NT2/D1 (cell line): ENCODE results near the gene HS3ST1.

Source experiments
- DNase-seq: peaks from one replicate; pipeline ENCODE4 v3.0.0-alpha.2; 2011; ENCODE audit warnings: low read depth, low spot score
- H3K27me3 ChIP-seq: 2 replicates; pipeline ENCODE4 v1.6.0; 2011; ENCODE audit warnings: mild to moderate bottlenecking; ENCODE audit not compliant: insufficient read length, insufficient read depth
- H3K36me3 ChIP-seq: 2 replicates; pipeline ENCODE4 v1.6.1; 2011; ENCODE audit warnings: mild to moderate bottlenecking, low read length, mixed read lengths; ENCODE audit not compliant: insufficient read depth, insufficient read length
- H3K4me1 ChIP-seq: 2 replicates; pipeline ENCODE4 v1.5.1; 2011; ENCODE audit not compliant: insufficient read depth, insufficient read length
- H3K4me3 ChIP-seq: 2 replicates; pipeline ENCODE4 v1.5.1; 2011; ENCODE audit warnings: low read depth; ENCODE audit not compliant: insufficient read length
- H3K9ac ChIP-seq: 2 replicates; pipeline ENCODE4 v1.6.0; 2011; ENCODE audit warnings: low read depth; ENCODE audit not compliant: insufficient read length
- H3K9me3 ChIP-seq: 2 replicates; pipeline ENCODE4 v1.5.1; 2011; ENCODE audit warnings: mild to moderate bottlenecking, low read length; ENCODE audit not compliant: insufficient read depth
- SUZ12 ChIP-seq: IDR thresholded peaks from 2 replicates; pipeline ENCODE4 v1.6.1; 2011; ENCODE audit not compliant: insufficient read length, insufficient read depth; ENCODE audit errors: extremely low read depth
- YY1 ChIP-seq: IDR thresholded peaks from 2 replicates; pipeline ENCODE4 v1.6.1; 2011; ENCODE audit not compliant: insufficient read length, insufficient read depth
- ZNF274 ChIP-seq: IDR thresholded peaks from 2 replicates; pipeline ENCODE4 v1.6.1; 2011; ENCODE audit warnings: mild to moderate bottlenecking, low read depth, low read length

Gene HS3ST1

GRCh38 chr4:11446155-11446811, 17.6 kb upstream of the HS3ST1 start:
- no peak for TF ChIP-seq YY1
- no peak for TF ChIP-seq SUZ12
- no peak for TF ChIP-seq ZNF274
- Histone ChIP-seq H3K4me3 (no peak overlapping the region), H3K9me3 (no peaks in the 10 kb centered on the region), H3K4me1 (no peaks in the 10 kb centered on the region), H3K36me3 (no peaks in the 10 kb centered on the region), H3K27me3 (no peaks in the 10 kb centered on the region), H3K9ac (no peak overlapping the region)
- DNase-seq, result no peak

- no peaks in the 10 kb centered on the region for H3K9me3 ChIP-seq
- no peaks in the 10 kb centered on the region for H3K4me1 ChIP-seq
- no peak overlapping the region for H3K9ac ChIP-seq
- no peak overlapping the region for H3K4me3 ChIP-seq
- H3K27me3 ChIP-seq, result no peaks in the 10 kb centered on the region
- no peaks in the 10 kb centered on the region for H3K36me3 ChIP-seq
- no peak for DNase-seq
- no peak for TF ChIP-seq SUZ12
Observed at GRCh38 chr4:11441194-11441556, 12.5 kb upstream of the HS3ST1 start.

GRCh38 chr4:11440481-11441193, 11.9 kb upstream of the HS3ST1 start:
- Histone ChIP-seq H3K27me3 (no peaks in the 10 kb centered on the region), H3K9me3 (no peaks in the 10 kb centered on the region), H3K9ac (no peak overlapping the region), H3K4me1 (no peaks in the 10 kb centered on the region), H3K4me3 (no peak overlapping the region), H3K36me3 (no peaks in the 10 kb centered on the region)
- DNase-seq, result no peak
- TF ChIP-seq YY1, result no peak
- no peak for TF ChIP-seq SUZ12
- no peak for TF ChIP-seq ZNF274

DNA sequence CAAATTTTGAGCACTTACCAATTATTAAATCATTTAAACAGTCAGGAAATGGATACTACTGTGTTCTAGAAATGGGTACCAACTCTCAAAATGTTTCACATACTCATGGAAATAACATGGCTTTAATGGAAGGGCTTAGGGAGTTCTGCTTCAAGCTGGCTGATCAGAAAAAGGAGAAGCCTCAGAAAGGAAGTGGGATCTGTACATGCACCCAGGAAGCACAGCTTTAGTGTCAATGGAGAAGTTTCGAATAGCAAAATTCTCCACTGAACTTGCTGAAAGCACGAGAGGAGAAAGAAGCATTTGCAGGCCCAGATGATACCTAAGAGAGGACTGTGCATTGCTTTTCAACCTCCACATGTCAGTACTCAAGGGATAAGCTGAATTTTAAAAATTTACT, 11.1 kb upstream of the HS3ST1 start:
- Histone ChIP-seq H3K27me3 (no peaks in the 10 kb centered on the region), H3K4me1 (no peaks in the 10 kb centered on the region), H3K36me3 (no peaks in the 10 kb centered on the region), H3K9ac (no peak overlapping the region), H3K9me3 (no peaks in the 10 kb centered on the region), H3K4me3 (no peak overlapping the region)
- no peak for DNase-seq
- no peak for TF ChIP-seq SUZ12
- TF ChIP-seq YY1, result no peak
- no peak for TF ChIP-seq ZNF274

DNA sequence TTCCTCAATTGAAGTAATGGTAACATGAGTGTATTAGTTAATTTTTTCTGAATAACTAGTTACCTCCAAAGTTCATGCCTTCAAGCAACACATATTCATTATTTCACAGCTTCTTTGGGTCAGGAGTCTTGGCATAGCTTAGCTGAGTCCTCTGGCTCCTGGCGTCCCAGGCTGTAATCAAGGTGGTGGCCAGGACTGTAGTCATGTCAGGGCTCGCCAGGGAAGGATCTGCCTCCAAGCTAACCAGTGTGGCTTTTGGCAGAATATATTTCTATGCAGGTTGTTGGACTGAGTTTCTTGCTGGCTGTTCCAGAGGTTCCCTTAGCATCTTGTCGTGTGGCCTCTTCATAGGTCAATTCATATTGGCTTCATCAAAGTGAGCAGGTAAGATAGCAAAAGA, 10.0 kb upstream of the HS3ST1 start:
- Histone ChIP-seq H3K27me3 (no peaks in the 10 kb centered on the region), H3K4me1 (no peaks in the 10 kb centered on the region), H3K4me3 (no peak overlapping the region), H3K9me3 (no peaks in the 10 kb centered on the region), H3K36me3 (no peaks in the 10 kb centered on the region), H3K9ac (no peak overlapping the region)
- DNase-seq, result no peak
- TF ChIP-seq ZNF274 (no peak), YY1 (no peak), SUZ12 (no peak)

GRCh38 chr4:11436673-11437072, 8.0 kb upstream of the HS3ST1 start:
- Histone ChIP-seq H3K9ac (no peak overlapping the region), H3K4me1 (no peaks in the 10 kb centered on the region), H3K36me3 (no peaks in the 10 kb centered on the region), H3K27me3 (no peaks in the 10 kb centered on the region), H3K9me3 (no peaks in the 10 kb centered on the region), H3K4me3 (no peak overlapping the region)
- no peak for DNase-seq
- TF ChIP-seq YY1, result no peak
- TF ChIP-seq SUZ12, result no peak
- no peak for TF ChIP-seq ZNF274

GRCh38 chr4:11436084-11436483, 7.4 kb upstream of the HS3ST1 start:
- Histone ChIP-seq H3K4me1 (no peaks in the 10 kb centered on the region), H3K36me3 (no peaks in the 10 kb centered on the region), H3K27me3 (no peaks in the 10 kb centered on the region), H3K9ac (no peak overlapping the region), H3K4me3 (no peak overlapping the region), H3K9me3 (no peaks in the 10 kb centered on the region)
- TF ChIP-seq SUZ12 (no peak), ZNF274 (no peak), YY1 (no peak)
- DNase-seq, result no peak
